Hepatocyte (in vitro differentiated cells): Measurements from ENCODE around the gene KRTAP5-6.

Experiments
- EZH2phosphoT487 ChIP-seq: fragments of 200-600 bp; sonication (generic); IDR thresholded peaks from one replicate; pipeline ENCODE4 v1.6.1; 2018; ENCODE audit warnings: antibody characterized with exemption, mild to moderate bottlenecking, low read depth, moderate library complexity; ENCODE audit not compliant: unreplicated experiment, severe bottlenecking
- TF ChIP-seq, protein P1 (sequence below): fragments of 200-600 bp; sonication (generic); IDR thresholded peaks from 2 replicates; pipeline ENCODE4 v1.5.1; 2016; ENCODE audit warnings: antibody characterized with exemption, mild to moderate bottlenecking; ENCODE audit not compliant: poor library complexity

DNA sequence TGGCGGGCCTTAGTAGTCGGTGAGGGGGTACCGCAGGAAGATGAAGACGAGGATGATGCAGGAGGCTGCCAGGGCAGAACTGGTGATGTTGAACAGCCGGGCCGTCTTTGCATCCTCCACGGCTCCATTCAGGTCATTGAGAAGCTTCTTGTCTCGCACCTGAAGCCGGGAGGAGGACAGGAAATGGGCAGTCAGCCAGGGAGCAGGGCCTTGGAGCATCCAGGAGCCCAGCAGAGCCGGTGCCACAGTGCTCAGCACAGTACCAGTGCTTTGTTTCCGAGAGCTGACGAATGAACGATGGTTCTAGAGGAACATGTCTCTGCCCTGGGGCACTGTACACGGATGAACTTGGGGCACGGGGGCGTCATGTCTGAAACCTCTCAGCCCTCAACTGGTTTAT lies 38.3 kb downstream of the KRTAP5-6 start:
- TF ChIP-seq, protein P1, sequence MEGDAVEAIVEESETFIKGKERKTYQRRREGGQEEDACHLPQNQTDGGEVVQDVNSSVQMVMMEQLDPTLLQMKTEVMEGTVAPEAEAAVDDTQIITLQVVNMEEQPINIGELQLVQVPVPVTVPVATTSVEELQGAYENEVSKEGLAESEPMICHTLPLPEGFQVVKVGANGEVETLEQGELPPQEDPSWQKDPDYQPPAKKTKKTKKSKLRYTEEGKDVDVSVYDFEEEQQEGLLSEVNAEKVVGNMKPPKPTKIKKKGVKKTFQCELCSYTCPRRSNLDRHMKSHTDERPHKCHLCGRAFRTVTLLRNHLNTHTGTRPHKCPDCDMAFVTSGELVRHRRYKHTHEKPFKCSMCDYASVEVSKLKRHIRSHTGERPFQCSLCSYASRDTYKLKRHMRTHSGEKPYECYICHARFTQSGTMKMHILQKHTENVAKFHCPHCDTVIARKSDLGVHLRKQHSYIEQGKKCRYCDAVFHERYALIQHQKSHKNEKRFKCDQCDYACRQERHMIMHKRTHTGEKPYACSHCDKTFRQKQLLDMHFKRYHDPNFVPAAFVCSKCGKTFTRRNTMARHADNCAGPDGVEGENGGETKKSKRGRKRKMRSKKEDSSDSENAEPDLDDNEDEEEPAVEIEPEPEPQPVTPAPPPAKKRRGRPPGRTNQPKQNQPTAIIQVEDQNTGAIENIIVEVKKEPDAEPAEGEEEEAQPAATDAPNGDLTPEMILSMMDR: no peak
- no peak for TF ChIP-seq EZH2phosphoT487
